Activated T-cell treated with anti-CD3 and anti-CD28 coated beads for 1 hour (primary cell): ENCODE measurements around the gene CPNE9.

Experiments
- DNase-seq: peaks from one replicate; pipeline ENCODE4 v3.0.0-alpha.2; 2020; ENCODE audit warnings: low read depth

The CPNE9 gene

GRCh38 chr3:9686703-9687102 is 16.9 kb upstream of the CPNE9 start:
- no peak for DNase-seq

- no peak for DNase-seq
Observed at GRCh38 chr3:9687514-9687913, 16.1 kb upstream of the CPNE9 start.

GRCh38 chr3:9688961-9689360 is 14.7 kb upstream of the CPNE9 start:
- no peak for DNase-seq

- DNase-seq: no peak
Observed at GRCh38 chr3:9689757-9690156, 13.9 kb upstream of the CPNE9 start.

- DNase-seq: no peak
Observed at GRCh38 chr3:9690451-9691450, 12.9 kb upstream of the CPNE9 start.

- DNase-seq: no peak
Observed at GRCh38 chr3:9691636-9692035, 12.0 kb upstream of the CPNE9 start.

GRCh38 chr3:9692416-9692815 is 11.2 kb upstream of the CPNE9 start:
- no peak for DNase-seq

- DNase-seq: no peak
Observed at GRCh38 chr3:9695345-9695744, 8.3 kb upstream of the CPNE9 start.

- DNase-seq: no peak
Observed at GRCh38 chr3:9695746-9696145, 7.9 kb upstream of the CPNE9 start.

GRCh38 chr3:9696480-9697220 is 7.0 kb upstream of the CPNE9 start:
- no peak for DNase-seq

- no peak for DNase-seq
Observed at GRCh38 chr3:9697892-9698291, 5.7 kb upstream of the CPNE9 start.

GRCh38 chr3:9698293-9698692 is 5.3 kb upstream of the CPNE9 start:
- DNase-seq: no peak

GRCh38 chr3:9700536-9700935 is 3.1 kb upstream of the CPNE9 start:
- DNase-seq: no peak

- no peak for DNase-seq
Observed at GRCh38 chr3:9701006-9701405, 2.6 kb upstream of the CPNE9 start.

- no peak for DNase-seq
Observed at GRCh38 chr3:9701711-9702110, 1.9 kb upstream of the CPNE9 start.

GRCh38 chr3:9703240-9703639 is 393 bp upstream of the CPNE9 start:
- DNase-seq: no peak

GRCh38 chr3:9704347-9705322 is 1.0 kb downstream of the CPNE9 start:
- no peak for DNase-seq

- no peak for DNase-seq
Observed at GRCh38 chr3:9710174-9710739, 6.6 kb downstream of the CPNE9 start.

GRCh38 chr3:9712415-9712814 is 8.8 kb downstream of the CPNE9 start:
- no peak for DNase-seq

GRCh38 chr3:9713142-9713541 is 9.5 kb downstream of the CPNE9 start:
- DNase-seq: no peak

GRCh38 chr3:9715136-9715535 is 11.5 kb downstream of the CPNE9 start:
- DNase-seq: no peak
